ENCODE measurements around the gene TTC28. TPM values are rescaled to one million over a fixed set of nuclear protein-coding genes. Genes with fewer than 3 reads are reported as not detected.

Gene TTC28
- total RNA-seq, 5 donors from 2014 or later (not counting 1 experiment from before 2014, with no cell fraction given), result 2.3 to 7.8 (median 3.0) TPM

- no peaks in the 10 kb centered on the region for H3K4me1 Mint-ChIP-seq
- CTCF ChIA-PET, result interaction anchor here in 1 of 2 donors (0.7 kb wide), 1 partner anchor 275 kb away, joined by 4 read pairs; no protein-coding TSS in a partner anchor
- H3K36me3 Mint-ChIP-seq, result no peaks in the 10 kb centered on the region
Measured at GRCh38 chr22:28102151-28102812, 577.4 kb downstream of the TTC28 start.

GRCh38 chr22:28097627-28098026 is 582.0 kb downstream of the TTC28 start:
- no peaks in the 10 kb centered on the region for H3K4me1 Mint-ChIP-seq
- Histone ChIP-seq H3K36me3 (ENCODE audit: control insufficient read depth in 2 of 2, extremely low read depth in 1 of 2, insufficient read depth in 1 of 2, low read length in 1 of 2) (peaks cover 0 to 3% of the 10 kb centered on the region in 2 donors), H3K4me3 (ENCODE audit: control insufficient read depth in 1 of 2, extremely low read depth in 1 of 2, low read length in 1 of 2) (no peak overlapping the region), H3K9me3 (no peaks in the 10 kb centered on the region), H3K27ac (ENCODE audit: low read length) (no peak overlapping the region), H3K27me3 (replicated peaks in 1 of 2; ENCODE audit: control insufficient read depth in 2 of 2, extremely low read depth in 1 of 2, insufficient read depth in 2 of 2, low read length in 1 of 2) (no peaks in the 10 kb centered on the region), H3K4me1 (ENCODE audit: control insufficient read depth in 1 of 2, extremely low read depth in 1 of 2, insufficient read depth in 2 of 2, low read length in 2 of 2) (no peaks in the 10 kb centered on the region)
- WGBS (ENCODE audit: insufficient coverage), result no CpG with 5 or more reads among the region's 3 CpGs
- DNase-seq (no peak), ATAC-seq (replicated peaks in 1 of 4) (no peak)
- CTCF ChIA-PET, result no interaction called here
- POLR2A ChIA-PET, result no interaction called here
- no peaks in the 10 kb centered on the region for H3K9me3 Mint-ChIP-seq
- no peak overlapping the region for H3K4me3 Mint-ChIP-seq
- H3K27me3 Mint-ChIP-seq, result no peaks in the 10 kb centered on the region
- no peak overlapping the region for H3K27ac Mint-ChIP-seq
- H3K36me3 Mint-ChIP-seq, result no peaks in the 10 kb centered on the region

More at GRCh38 chr22:28102151-28102812, 577.4 kb downstream of the TTC28 start:
- ATAC-seq (replicated peaks in 1 of 4), result no peak
- H3K9me3 ChIP-seq, result no peaks in the 10 kb centered on the region
- no peak overlapping the region for H3K4me3 Mint-ChIP-seq
- H3K4me1 ChIP-seq (ENCODE audit: control insufficient read depth in 1 of 2, extremely low read depth in 1 of 2, insufficient read depth in 2 of 2, low read length in 2 of 2), result no peaks in the 10 kb centered on the region
- 67% methylated on average over 1 of the region's 5 CpGs for WGBS (ENCODE audit: insufficient coverage)
- no peaks in the 10 kb centered on the region for H3K9me3 Mint-ChIP-seq
- H3K27me3 Mint-ChIP-seq, result no peaks in the 10 kb centered on the region
- no peak overlapping the region for H3K27ac Mint-ChIP-seq
- H3K36me3 ChIP-seq (ENCODE audit: control insufficient read depth in 2 of 2, extremely low read depth in 1 of 2, insufficient read depth in 1 of 2, low read length in 1 of 2), result peaks cover 0 to 3% of the 10 kb centered on the region in 2 donors
- no peak for DNase-seq
- H3K4me3 ChIP-seq (ENCODE audit: control insufficient read depth in 1 of 2, extremely low read depth in 1 of 2, low read length in 1 of 2), result no peak overlapping the region
- no peak overlapping the region for H3K27ac ChIP-seq (ENCODE audit: low read length)
- no peaks in the 10 kb centered on the region for H3K27me3 ChIP-seq (replicated peaks in 1 of 2; ENCODE audit: control insufficient read depth in 2 of 2, extremely low read depth in 1 of 2, insufficient read depth in 2 of 2, low read length in 1 of 2)
- POLR2A ChIA-PET, result no interaction called here

- no peak overlapping the region for H3K4me3 Mint-ChIP-seq
- no peak overlapping the region for H3K27ac ChIP-seq (ENCODE audit: low read length)
- H3K9me3 ChIP-seq, result no peaks in the 10 kb centered on the region
- WGBS (ENCODE audit: insufficient coverage), result no CpG with 5 or more reads among the region's 5 CpGs
- no peaks in the 10 kb centered on the region for H3K4me1 Mint-ChIP-seq
- no peak overlapping the region for H3K4me3 ChIP-seq (ENCODE audit: control insufficient read depth in 1 of 2, extremely low read depth in 1 of 2, low read length in 1 of 2)
- no peaks in the 10 kb centered on the region for H3K9me3 Mint-ChIP-seq
- H3K27me3 ChIP-seq (replicated peaks in 1 of 2; ENCODE audit: control insufficient read depth in 2 of 2, extremely low read depth in 1 of 2, insufficient read depth in 2 of 2, low read length in 1 of 2), result no peaks in the 10 kb centered on the region
- no peaks in the 10 kb centered on the region for H3K27me3 Mint-ChIP-seq
- no peak overlapping the region for H3K27ac Mint-ChIP-seq
- no peaks in the 10 kb centered on the region for H3K36me3 Mint-ChIP-seq
- peaks cover 0 to 3% of the 10 kb centered on the region in 2 donors for H3K36me3 ChIP-seq (ENCODE audit: control insufficient read depth in 2 of 2, extremely low read depth in 1 of 2, insufficient read depth in 1 of 2, low read length in 1 of 2)
- CTCF ChIA-PET, result no interaction called here
- H3K4me1 ChIP-seq (ENCODE audit: control insufficient read depth in 1 of 2, extremely low read depth in 1 of 2, insufficient read depth in 2 of 2, low read length in 2 of 2), result no peaks in the 10 kb centered on the region
- ATAC-seq (replicated peaks in 1 of 4) (no peak), DNase-seq (no peak)
- POLR2A ChIA-PET, result no interaction called here
Measured at GRCh38 chr22:28096161-28096560, 583.5 kb downstream of the TTC28 start.

GRCh38 chr22:28095316-28096095 is 584.1 kb downstream of the TTC28 start:
- Histone ChIP-seq H3K9me3 (no peaks in the 10 kb centered on the region), H3K36me3 (ENCODE audit: control insufficient read depth in 2 of 2, extremely low read depth in 1 of 2, insufficient read depth in 1 of 2, low read length in 1 of 2) (peaks cover 0 to 3% of the 10 kb centered on the region in 2 donors), H3K4me3 (ENCODE audit: control insufficient read depth in 1 of 2, extremely low read depth in 1 of 2, low read length in 1 of 2) (no peak overlapping the region), H3K4me1 (ENCODE audit: control insufficient read depth in 1 of 2, extremely low read depth in 1 of 2, insufficient read depth in 2 of 2, low read length in 2 of 2) (no peaks in the 10 kb centered on the region), H3K27me3 (replicated peaks in 1 of 2; ENCODE audit: control insufficient read depth in 2 of 2, extremely low read depth in 1 of 2, insufficient read depth in 2 of 2, low read length in 1 of 2) (no peaks in the 10 kb centered on the region), H3K27ac (ENCODE audit: low read length) (no peak overlapping the region)
- Mint-ChIP-seq H3K9me3 (no peaks in the 10 kb centered on the region), H3K4me1 (no peaks in the 10 kb centered on the region), H3K4me3 (no peak overlapping the region), H3K27ac (no peak overlapping the region), H3K36me3 (no peaks in the 10 kb centered on the region), H3K27me3 (no peaks in the 10 kb centered on the region)
- POLR2A ChIA-PET, result interaction anchor here in 1 of 2 donors (0.6 kb wide), 1 partner anchor 999 kb away, joined by 4 read pairs; no protein-coding TSS in a partner anchor
- CTCF ChIA-PET, result no interaction called here
- WGBS (ENCODE audit: insufficient coverage), result 100% methylated on average over 1 of the region's 5 CpGs
- ATAC-seq (replicated peaks in 1 of 4) (no peak), DNase-seq (no peak)

GRCh38 chr22:28094771-28095170 is 584.9 kb downstream of the TTC28 start:
- no peaks in the 10 kb centered on the region for H3K36me3 Mint-ChIP-seq
- H3K27me3 Mint-ChIP-seq, result no peaks in the 10 kb centered on the region
- Histone ChIP-seq H3K4me1 (ENCODE audit: control insufficient read depth in 1 of 2, extremely low read depth in 1 of 2, insufficient read depth in 2 of 2, low read length in 2 of 2) (no peaks in the 10 kb centered on the region), H3K27me3 (replicated peaks in 1 of 2; ENCODE audit: control insufficient read depth in 2 of 2, extremely low read depth in 1 of 2, insufficient read depth in 2 of 2, low read length in 1 of 2) (no peaks in the 10 kb centered on the region), H3K4me3 (ENCODE audit: control insufficient read depth in 1 of 2, extremely low read depth in 1 of 2, low read length in 1 of 2) (no peak overlapping the region), H3K27ac (ENCODE audit: low read length) (no peak overlapping the region), H3K9me3 (no peaks in the 10 kb centered on the region), H3K36me3 (ENCODE audit: control insufficient read depth in 2 of 2, extremely low read depth in 1 of 2, insufficient read depth in 1 of 2, low read length in 1 of 2) (peaks cover 0 to 2% of the 10 kb centered on the region in 2 donors)
- 66% methylated on average over 3 of the region's 7 CpGs for WGBS (ENCODE audit: insufficient coverage)
- ATAC-seq (replicated peaks in 1 of 4), result no peak
- POLR2A ChIA-PET, result interaction anchor here in 1 of 2 donors (0.6 kb wide), 1 partner anchor 1000 kb away, joined by 4 read pairs; no protein-coding TSS in a partner anchor
- no peak overlapping the region for H3K4me3 Mint-ChIP-seq
- no peak for DNase-seq
- H3K9me3 Mint-ChIP-seq, result no peaks in the 10 kb centered on the region
- CTCF ChIA-PET, result no interaction called here
- no peak overlapping the region for H3K27ac Mint-ChIP-seq
- H3K4me1 Mint-ChIP-seq, result no peaks in the 10 kb centered on the region

- Histone ChIP-seq H3K27me3 (replicated peaks in 1 of 2; ENCODE audit: control insufficient read depth in 2 of 2, extremely low read depth in 1 of 2, insufficient read depth in 2 of 2, low read length in 1 of 2) (no peaks in the 10 kb centered on the region), H3K36me3 (ENCODE audit: control insufficient read depth in 2 of 2, extremely low read depth in 1 of 2, insufficient read depth in 1 of 2, low read length in 1 of 2) (no peaks in the 10 kb centered on the region), H3K27ac (ENCODE audit: low read length) (no peak overlapping the region), H3K9me3 (no peaks in the 10 kb centered on the region), H3K4me1 (ENCODE audit: control insufficient read depth in 1 of 2, extremely low read depth in 1 of 2, insufficient read depth in 2 of 2, low read length in 2 of 2) (no peaks in the 10 kb centered on the region), H3K4me3 (ENCODE audit: control insufficient read depth in 1 of 2, extremely low read depth in 1 of 2, low read length in 1 of 2) (no peak overlapping the region)
- no CpG with 5 or more reads among the region's 1 CpG for WGBS (ENCODE audit: insufficient coverage)
- Mint-ChIP-seq H3K9me3 (no peaks in the 10 kb centered on the region), H3K4me1 (no peaks in the 10 kb centered on the region), H3K27ac (no peak overlapping the region), H3K36me3 (no peaks in the 10 kb centered on the region), H3K4me3 (no peak overlapping the region), H3K27me3 (no peaks in the 10 kb centered on the region)
- DNase-seq (no peak), ATAC-seq (replicated peaks in 1 of 4) (no peak)
- ChIA-PET CTCF (no interaction called here), POLR2A (no interaction called here)
Measured at GRCh38 chr22:28093711-28094110, 585.9 kb downstream of the TTC28 start.

Data from T-cell (primary cell).